ENCODE measurements around the gene IGFBP2. TPM values are rescaled to one million over a fixed set of nuclear protein-coding genes. Genes with fewer than 3 reads are reported as not detected.
A peak's percentile ranks its signal among the peaks of the same experiment; 100 is the strongest.

The IGFBP2 gene
- total and polyA plus RNA-seq, 2 experiments from 2014 or later = 451 to 476 TPM

DNA sequence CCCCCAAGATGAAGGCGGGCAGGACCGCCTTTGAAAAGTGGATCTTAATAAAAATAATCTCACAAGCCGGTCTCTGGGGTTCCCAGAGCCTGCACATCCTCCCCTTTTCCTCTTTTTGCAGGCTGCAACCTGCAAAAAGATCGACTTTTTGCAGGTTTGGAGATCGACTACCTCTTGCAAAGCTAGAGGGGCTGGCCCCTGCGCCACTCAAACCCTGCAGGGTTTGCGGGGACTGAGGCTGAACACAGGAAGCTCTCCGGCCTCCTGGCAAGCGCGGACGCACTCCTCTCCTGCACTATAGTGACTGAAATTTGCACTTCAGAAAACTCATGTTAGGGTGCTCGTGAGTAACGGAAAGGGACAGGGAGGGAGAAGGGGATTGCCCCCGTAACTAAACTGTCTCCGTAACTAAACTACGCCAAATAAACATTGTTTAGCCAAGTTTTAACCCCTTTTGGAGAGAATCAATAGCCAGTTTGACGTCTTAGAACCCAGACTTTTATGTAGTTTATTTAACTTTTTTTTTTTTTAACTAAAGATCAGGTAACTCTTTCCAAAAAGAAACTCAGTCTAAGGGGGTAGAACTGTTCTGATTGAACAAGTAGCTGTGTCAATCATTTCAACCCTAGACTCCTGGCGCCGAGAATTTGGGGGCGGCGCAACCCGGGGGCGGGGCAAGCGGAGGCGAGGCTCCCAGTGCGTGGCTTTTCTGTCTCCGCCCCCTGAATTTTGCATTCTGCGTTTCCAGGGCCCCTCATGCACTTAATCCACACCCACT lies 59.6 kb downstream of the IGFBP2 start:
- Histone ChIP-seq H3K4me3 (peak overlapping the region; percentile 75), H3K9me3 (ENCODE audit: low read depth) (no peaks in the 10 kb centered on the region), H3K36me3 (no peaks in the 10 kb centered on the region), H3K27ac (peak overlapping the region; percentile 87), H3K4me1 (ENCODE audit: low read depth) (peaks cover 39% of the 10 kb centered on the region), H3K27me3 (no peaks in the 10 kb centered on the region)
- peak; percentile 50 to 92 for DNase-seq (ENCODE audit: low read depth in 1 of 2, low spot score in 1 of 2)
- TF ChIP-seq, protein P1, sequence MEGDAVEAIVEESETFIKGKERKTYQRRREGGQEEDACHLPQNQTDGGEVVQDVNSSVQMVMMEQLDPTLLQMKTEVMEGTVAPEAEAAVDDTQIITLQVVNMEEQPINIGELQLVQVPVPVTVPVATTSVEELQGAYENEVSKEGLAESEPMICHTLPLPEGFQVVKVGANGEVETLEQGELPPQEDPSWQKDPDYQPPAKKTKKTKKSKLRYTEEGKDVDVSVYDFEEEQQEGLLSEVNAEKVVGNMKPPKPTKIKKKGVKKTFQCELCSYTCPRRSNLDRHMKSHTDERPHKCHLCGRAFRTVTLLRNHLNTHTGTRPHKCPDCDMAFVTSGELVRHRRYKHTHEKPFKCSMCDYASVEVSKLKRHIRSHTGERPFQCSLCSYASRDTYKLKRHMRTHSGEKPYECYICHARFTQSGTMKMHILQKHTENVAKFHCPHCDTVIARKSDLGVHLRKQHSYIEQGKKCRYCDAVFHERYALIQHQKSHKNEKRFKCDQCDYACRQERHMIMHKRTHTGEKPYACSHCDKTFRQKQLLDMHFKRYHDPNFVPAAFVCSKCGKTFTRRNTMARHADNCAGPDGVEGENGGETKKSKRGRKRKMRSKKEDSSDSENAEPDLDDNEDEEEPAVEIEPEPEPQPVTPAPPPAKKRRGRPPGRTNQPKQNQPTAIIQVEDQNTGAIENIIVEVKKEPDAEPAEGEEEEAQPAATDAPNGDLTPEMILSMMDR (IDR thresholded peaks at IDR 0.05; ENCODE audit: low read depth, low read length) = no peak

DNA sequence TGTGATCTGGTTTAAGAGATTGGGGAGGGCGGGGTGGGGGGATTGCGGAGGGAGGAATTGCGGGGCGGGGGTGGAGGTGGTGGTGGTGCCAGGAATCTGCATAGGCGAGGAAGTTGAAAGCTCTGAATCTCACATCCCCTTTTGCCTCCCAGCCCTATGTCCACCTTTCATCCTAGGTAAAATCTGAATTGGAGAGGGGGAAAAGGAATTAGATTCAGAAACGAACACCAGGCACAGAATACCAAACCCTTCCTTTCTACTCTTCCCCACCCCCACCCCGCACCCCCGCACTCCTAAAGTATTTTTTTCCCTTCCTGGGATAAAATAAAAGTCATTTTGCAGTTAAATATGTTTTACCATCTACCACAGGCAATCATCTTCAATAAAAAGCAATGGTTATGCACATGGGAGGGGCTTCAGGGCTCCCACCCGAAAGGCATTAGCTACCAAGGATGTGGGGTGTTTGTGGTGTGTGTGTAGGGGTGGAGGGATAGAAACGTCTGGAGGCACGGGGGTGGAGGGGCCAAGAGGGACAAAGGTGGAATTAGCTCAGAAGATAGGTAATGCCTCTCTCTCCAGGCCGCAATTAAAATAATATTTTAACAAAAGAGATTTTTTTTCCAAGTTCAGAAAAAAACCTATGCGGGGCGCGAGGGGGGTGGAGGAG lies 60.3 kb downstream of the IGFBP2 start:
- no peaks in the 10 kb centered on the region for H3K27me3 ChIP-seq
- no peak overlapping the region for H3K27ac ChIP-seq
- H3K36me3 ChIP-seq = no peaks in the 10 kb centered on the region
- peaks cover 45% of the 10 kb centered on the region for H3K4me1 ChIP-seq (ENCODE audit: low read depth)
- TF ChIP-seq, protein P1 (IDR thresholded peaks at IDR 0.05; ENCODE audit: low read depth, low read length) = no peak
- DNase-seq (ENCODE audit: low read depth in 1 of 2, low spot score in 1 of 2) = no peak
- peak overlapping the region; percentile 75 for H3K4me3 ChIP-seq
- no peaks in the 10 kb centered on the region for H3K9me3 ChIP-seq (ENCODE audit: low read depth)

DNA sequence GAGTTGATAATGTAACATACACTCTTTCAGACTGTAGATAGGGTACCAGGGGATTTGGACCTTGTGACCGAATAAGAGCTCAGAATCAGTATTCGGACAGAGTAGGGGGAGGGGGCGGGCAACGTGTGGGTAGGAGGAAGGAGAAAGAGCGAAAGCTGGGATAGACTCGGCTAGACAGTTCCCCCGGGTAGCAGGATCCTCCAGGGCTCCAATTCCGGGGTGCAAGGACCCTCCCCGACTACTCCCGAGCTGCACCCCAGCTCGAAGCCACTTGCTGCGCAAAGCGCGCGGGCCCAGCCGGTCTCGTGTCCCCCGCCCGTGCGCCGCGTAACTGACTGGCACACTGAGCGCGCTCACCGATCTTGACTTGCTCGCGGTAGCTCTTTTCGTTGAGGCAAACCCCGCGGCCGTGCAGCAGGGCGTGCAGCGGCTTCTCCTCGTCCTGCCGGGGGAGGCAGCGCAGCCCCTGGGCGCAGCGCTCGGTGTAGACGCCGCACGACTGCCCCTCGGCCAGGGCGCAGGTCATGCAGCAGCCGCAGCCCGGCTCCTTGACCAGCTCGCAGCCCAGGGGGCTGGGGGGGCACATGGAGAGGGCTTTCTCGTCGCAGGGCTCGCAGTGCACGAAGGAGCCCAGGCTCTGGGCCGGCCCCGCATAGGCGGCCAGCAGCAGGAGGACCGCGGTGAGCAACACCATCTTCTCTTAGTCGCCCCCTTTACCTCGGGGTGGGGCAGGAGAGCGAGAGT lies 61.0 kb downstream of the IGFBP2 start:
- Histone ChIP-seq H3K27me3 (no peaks in the 10 kb centered on the region), H3K4me3 (peak overlapping the region; percentile 75), H3K36me3 (no peaks in the 10 kb centered on the region), H3K4me1 (ENCODE audit: low read depth) (peaks cover 47% of the 10 kb centered on the region), H3K27ac (peak overlapping the region; percentile 48), H3K9me3 (ENCODE audit: low read depth) (no peaks in the 10 kb centered on the region)
- DNase-seq (ENCODE audit: low read depth in 1 of 2, low spot score in 1 of 2) = peak; percentile 42 to 84
- TF ChIP-seq, protein P1 (IDR thresholded peaks at IDR 0.05; ENCODE audit: low read depth, low read length) = no peak

DNA sequence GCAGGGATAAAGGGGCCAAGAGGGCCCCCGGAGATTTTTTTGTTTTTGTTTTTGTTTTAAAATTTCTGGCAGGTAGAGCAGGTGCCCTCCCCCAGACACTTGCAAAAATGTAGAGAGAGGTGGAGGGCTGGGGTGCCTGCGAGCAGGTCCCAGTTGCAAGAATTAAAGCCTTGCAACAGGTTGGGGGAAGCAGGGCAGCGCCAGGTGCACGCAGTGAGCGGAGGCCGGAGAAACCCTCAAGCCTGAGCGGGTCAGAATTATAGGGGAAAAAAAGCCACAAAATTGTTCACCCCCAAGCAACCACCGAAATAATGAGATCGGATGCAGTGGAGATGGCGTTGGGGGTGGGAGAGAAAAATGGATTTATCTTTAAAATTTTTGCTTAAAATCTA lies 61.6 kb downstream of the IGFBP2 start:
- H3K36me3 ChIP-seq = no peaks in the 10 kb centered on the region
- peak overlapping the region; percentile 75 for H3K4me3 ChIP-seq
- peak in 1 of 2 donors; percentile 20 for DNase-seq (ENCODE audit: low read depth in 1 of 2, low spot score in 1 of 2)
- no peaks in the 10 kb centered on the region for H3K27me3 ChIP-seq
- TF ChIP-seq, protein P1 (IDR thresholded peaks at IDR 0.05; ENCODE audit: low read depth, low read length) = no peak
- peaks cover 47% of the 10 kb centered on the region for H3K4me1 ChIP-seq (ENCODE audit: low read depth)
- peak overlapping the region; percentile 9 for H3K27ac ChIP-seq
- no peaks in the 10 kb centered on the region for H3K9me3 ChIP-seq (ENCODE audit: low read depth)

DNA sequence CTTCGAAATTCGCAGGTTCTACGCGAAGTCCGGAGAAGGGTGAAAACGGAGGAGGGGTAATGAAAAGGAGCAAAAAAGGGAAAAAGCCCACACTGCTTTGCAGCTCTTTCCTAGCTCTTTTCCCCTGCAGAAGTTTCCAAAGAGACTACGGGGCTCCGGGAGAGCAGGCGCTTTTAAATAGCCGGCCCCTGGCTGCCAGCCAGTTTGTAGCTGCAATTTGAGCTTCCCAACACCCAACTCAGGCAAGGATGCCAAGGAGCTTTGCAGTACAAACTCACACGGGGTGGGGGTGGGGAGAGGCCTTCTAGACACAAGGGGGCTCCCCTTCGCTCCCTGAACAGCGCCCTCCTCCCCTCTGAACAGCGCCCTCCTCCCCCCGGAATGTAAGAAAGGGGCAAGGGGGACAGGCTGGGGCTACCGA lies 62.2 kb downstream of the IGFBP2 start, which contains the start of gene IGFBP5:
Gene IGFBP5 (minus strand): TSS at position 149 of the 421 bp plus-strand sequence. CDS start 774 bp downstream, outside the sequence.
- Histone ChIP-seq H3K4me1 (ENCODE audit: low read depth) (peaks cover 45% of the 10 kb centered on the region), H3K4me3 (peak within 1 kb of the TSS; percentile 75), H3K9me3 (ENCODE audit: low read depth) (no peaks in the 10 kb centered on the region), H3K27ac (peak within 1 kb of the TSS; percentile 48), H3K36me3 (no peaks in the 10 kb centered on the region), H3K27me3 (no peaks in the 10 kb centered on the region)
- TF ChIP-seq, protein P1 (IDR thresholded peaks at IDR 0.05; ENCODE audit: low read depth, low read length) = peak; percentile 17
- peak; percentile 91 to 93 for DNase-seq (ENCODE audit: low read depth in 1 of 2, low spot score in 1 of 2)

Measured in cardiac muscle cell (in vitro differentiated cells and primary cell).